SK-N-SH treated with all-trans-retinoic acid at 6 μM for 48 hours (cell line): ENCODE data around the gene ATP1B3.

Experiments used
- ARNTL ChIP-seq: fragments of 450-650 bp; formaldehyde crosslinking; IDR thresholded peaks from 2 replicates; pipeline ENCODE4 v1.5.0; 2020; ENCODE audit warnings: low read depth, mild to moderate bottlenecking, moderate library complexity, borderline replicate concordance
- BACH2 ChIP-seq: fragments of 250-450 bp; sonication (Bioruptor Pico); IDR thresholded peaks from 2 replicates; pipeline ENCODE4 v1.9.0; 2021; ENCODE audit warnings: mild to moderate bottlenecking, borderline replicate concordance
- ISL1 ChIP-seq: fragments of 250-450 bp; sonication (Bioruptor Pico); IDR thresholded peaks from 2 replicates; pipeline ENCODE4 v2.1.2; 2022; ENCODE audit warnings: mild to moderate bottlenecking, moderate library complexity
- ZFP3 ChIP-seq: fragments of 250-450 bp; sonication (Bioruptor Pico); IDR thresholded peaks from 2 replicates; pipeline ENCODE4 v1.5.0; 2020; ENCODE audit warnings: mild to moderate bottlenecking, moderate library complexity
- ZNF565 ChIP-seq: fragments of 450-650 bp; formaldehyde crosslinking; conservative IDR thresholded peaks from 2 replicates; pipeline ENCODE4 v1.5.0; 2020; ENCODE audit warnings: low read depth, mild to moderate bottlenecking, moderate library complexity
- ZNF8 ChIP-seq: fragments of 450-650 bp; formaldehyde crosslinking; IDR thresholded peaks from 2 replicates; pipeline ENCODE4 v1.5.0; 2020; ENCODE audit warnings: mild to moderate bottlenecking, moderate library complexity
- TF ChIP-seq, protein P1 (sequence below): fragments of 250-450 bp; sonication (Bioruptor Pico); IDR thresholded peaks from 2 replicates; pipeline ENCODE4 v1.8.0; 2020; ENCODE audit warnings: mild to moderate bottlenecking, moderate library complexity, borderline replicate concordance

GRCh38 chr3:141950572-141951493 lies 74.4 kb downstream of the ATP1B3 start:
- TF ChIP-seq ARNTL (CRISPR knock-in tag) (no peak), ISL1 (CRISPR knock-in tag) (no peak), ZNF8 (no peak), ZNF565 (CRISPR knock-in tag) (no peak), BACH2 (CRISPR knock-in tag) (no peak), ZFP3 (CRISPR knock-in tag) (no peak)
- TF ChIP-seq, protein P1, sequence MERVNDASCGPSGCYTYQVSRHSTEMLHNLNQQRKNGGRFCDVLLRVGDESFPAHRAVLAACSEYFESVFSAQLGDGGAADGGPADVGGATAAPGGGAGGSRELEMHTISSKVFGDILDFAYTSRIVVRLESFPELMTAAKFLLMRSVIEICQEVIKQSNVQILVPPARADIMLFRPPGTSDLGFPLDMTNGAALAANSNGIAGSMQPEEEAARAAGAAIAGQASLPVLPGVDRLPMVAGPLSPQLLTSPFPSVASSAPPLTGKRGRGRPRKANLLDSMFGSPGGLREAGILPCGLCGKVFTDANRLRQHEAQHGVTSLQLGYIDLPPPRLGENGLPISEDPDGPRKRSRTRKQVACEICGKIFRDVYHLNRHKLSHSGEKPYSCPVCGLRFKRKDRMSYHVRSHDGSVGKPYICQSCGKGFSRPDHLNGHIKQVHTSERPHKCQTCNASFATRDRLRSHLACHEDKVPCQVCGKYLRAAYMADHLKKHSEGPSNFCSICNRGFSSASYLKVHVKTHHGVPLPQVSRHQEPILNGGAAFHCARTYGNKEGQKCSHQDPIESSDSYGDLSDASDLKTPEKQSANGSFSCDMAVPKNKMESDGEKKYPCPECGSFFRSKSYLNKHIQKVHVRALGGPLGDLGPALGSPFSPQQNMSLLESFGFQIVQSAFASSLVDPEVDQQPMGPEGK (CRISPR knock-in tag) = no peak
